Measurements from ENCODE around the gene NSMCE1. TPM values are rescaled to one million over a fixed set of nuclear protein-coding genes. Genes with fewer than 3 reads are reported as not detected.

The NSMCE1 gene
- total and polyA plus RNA-seq, 10 donors: 18.4 to 79.0 (median 36.7) TPM

- Histone ChIP-seq H3K27ac (no peak overlapping the region), H3K27me3 (replicated peaks in 1 of 7) (no peaks in the 10 kb centered on the region), H3K9me3 (no peaks in the 10 kb centered on the region), H3K4me3 (no peak overlapping the region), H3K4me1 (peaks cover 0 to 71% (median 9%) of the 10 kb centered on the region in 6 donors), H3K36me3 (no peaks in the 10 kb centered on the region)
- no peak for DNase-seq
- no peak for TF ChIP-seq POLR2A (IDR thresholded peaks at IDR 0.05)
- no peak for TF ChIP-seq POLR2AphosphoS5 (IDR thresholded peaks at IDR 0.05)
- TF ChIP-seq, protein P1, sequence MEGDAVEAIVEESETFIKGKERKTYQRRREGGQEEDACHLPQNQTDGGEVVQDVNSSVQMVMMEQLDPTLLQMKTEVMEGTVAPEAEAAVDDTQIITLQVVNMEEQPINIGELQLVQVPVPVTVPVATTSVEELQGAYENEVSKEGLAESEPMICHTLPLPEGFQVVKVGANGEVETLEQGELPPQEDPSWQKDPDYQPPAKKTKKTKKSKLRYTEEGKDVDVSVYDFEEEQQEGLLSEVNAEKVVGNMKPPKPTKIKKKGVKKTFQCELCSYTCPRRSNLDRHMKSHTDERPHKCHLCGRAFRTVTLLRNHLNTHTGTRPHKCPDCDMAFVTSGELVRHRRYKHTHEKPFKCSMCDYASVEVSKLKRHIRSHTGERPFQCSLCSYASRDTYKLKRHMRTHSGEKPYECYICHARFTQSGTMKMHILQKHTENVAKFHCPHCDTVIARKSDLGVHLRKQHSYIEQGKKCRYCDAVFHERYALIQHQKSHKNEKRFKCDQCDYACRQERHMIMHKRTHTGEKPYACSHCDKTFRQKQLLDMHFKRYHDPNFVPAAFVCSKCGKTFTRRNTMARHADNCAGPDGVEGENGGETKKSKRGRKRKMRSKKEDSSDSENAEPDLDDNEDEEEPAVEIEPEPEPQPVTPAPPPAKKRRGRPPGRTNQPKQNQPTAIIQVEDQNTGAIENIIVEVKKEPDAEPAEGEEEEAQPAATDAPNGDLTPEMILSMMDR (IDR thresholded peaks at IDR 0.05 in 8 of 11, conservative IDR thresholded peaks at IDR 0.05 in 3 of 11): no peak
- intact Hi-C loops (cut with DNase I; ENCODE audit: low total_unique reads): no loop called here
- WGBS, 5 donors: 86 to 91% (median 90%) methylated on average over 12 of the region's 12 CpGs
Measured at GRCh38 chr16:27303256-27304100, 34.9 kb upstream of the NSMCE1 start.

DNA sequence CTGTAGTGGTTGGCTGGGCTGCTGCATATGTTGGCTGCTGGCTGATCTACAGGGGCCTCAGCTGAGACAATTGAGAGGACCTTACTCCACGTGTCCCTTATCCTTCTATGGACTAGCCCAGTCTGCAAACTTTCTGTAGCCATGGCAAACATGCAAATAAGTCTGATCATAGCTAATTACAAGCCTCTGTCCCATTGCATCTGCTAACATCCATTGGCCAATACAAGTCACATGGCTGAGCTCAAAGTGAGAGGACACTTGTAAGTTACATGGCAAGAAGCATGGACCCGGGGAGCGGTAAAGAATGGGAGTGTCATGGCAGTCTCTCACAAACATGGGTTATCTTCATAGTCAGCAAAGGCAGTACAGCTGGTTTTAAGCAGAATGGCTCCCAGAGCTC is 33.6 kb upstream of the NSMCE1 start:
- Histone ChIP-seq H3K36me3 (no peaks in the 10 kb centered on the region), H3K27ac (peak overlapping the region in 1 of 8 donors; percentile 26), H3K9me3 (no peaks in the 10 kb centered on the region), H3K4me3 (no peak overlapping the region), H3K4me1 (peaks cover 0 to 71% (median 9%) of the 10 kb centered on the region in 6 donors), H3K27me3 (replicated peaks in 1 of 7) (no peaks in the 10 kb centered on the region)
- DNase-seq: no peak
- TF ChIP-seq POLR2AphosphoS5 (IDR thresholded peaks at IDR 0.05) (no peak), POLR2A (IDR thresholded peaks at IDR 0.05) (no peak)
- TF ChIP-seq, protein P1 (IDR thresholded peaks at IDR 0.05 in 8 of 11, conservative IDR thresholded peaks at IDR 0.05 in 3 of 11): no peak
- intact Hi-C loops (cut with DNase I; ENCODE audit: low total_unique reads): no loop called here
- WGBS, 5 donors: 81 to 90% (median 88%) methylated on average over 3 of the region's 3 CpGs

GRCh38 chr16:27301236-27301861 is 32.8 kb upstream of the NSMCE1 start:
- Histone ChIP-seq H3K36me3 (no peaks in the 10 kb centered on the region), H3K27me3 (replicated peaks in 1 of 7) (no peaks in the 10 kb centered on the region), H3K27ac (peak overlapping the region in 2 of 8 donors; percentile 6 to 78), H3K9me3 (no peaks in the 10 kb centered on the region), H3K4me1 (peaks cover 0 to 78% (median 9%) of the 10 kb centered on the region in 6 donors), H3K4me3 (no peak overlapping the region)
- TF ChIP-seq, protein P1 (IDR thresholded peaks at IDR 0.05 in 8 of 11, conservative IDR thresholded peaks at IDR 0.05 in 3 of 11): no peak
- TF ChIP-seq POLR2A (IDR thresholded peaks at IDR 0.05) (no peak), POLR2AphosphoS5 (IDR thresholded peaks at IDR 0.05) (no peak)
- 66 to 85% (median 72%) methylated on average over 3 of the region's 3 CpGs for WGBS, 5 donors
- intact Hi-C loops (cut with DNase I; ENCODE audit: low total_unique reads): no loop called here
- no peak for DNase-seq

- TF ChIP-seq, protein P1 (IDR thresholded peaks at IDR 0.05 in 8 of 11, conservative IDR thresholded peaks at IDR 0.05 in 3 of 11): no peak
- TF ChIP-seq POLR2A (IDR thresholded peaks at IDR 0.05): no peak
- no peak for TF ChIP-seq POLR2AphosphoS5 (IDR thresholded peaks at IDR 0.05)
- Histone ChIP-seq H3K27me3 (replicated peaks in 1 of 7) (no peaks in the 10 kb centered on the region), H3K4me1 (peaks cover 0 to 60% (median 0%) of the 10 kb centered on the region in 6 donors), H3K27ac (peak overlapping the region in 4 of 8 donors; percentile 20 to 78 (median 52)), H3K4me3 (no peak overlapping the region), H3K36me3 (no peaks in the 10 kb centered on the region), H3K9me3 (no peaks in the 10 kb centered on the region)
- intact Hi-C loops (cut with DNase I; ENCODE audit: low total_unique reads): no loop called here
- DNase-seq: no peak
- WGBS, 5 donors: 65 to 86% (median 79%) methylated on average over 5 of the region's 5 CpGs
Measured at GRCh38 chr16:27298132-27298531, 29.6 kb upstream of the NSMCE1 start.

Measured in spleen (tissue), 11 donors.